ENCODE results near the gene TRIM9. TPM values are rescaled to one million over a fixed set of nuclear protein-coding genes. Genes with fewer than 3 reads are reported as not detected.

The TRIM9 gene
- total and polyA plus RNA-seq, 7 donors: 0.17 to 3.3 (median 1.1) TPM

DNA sequence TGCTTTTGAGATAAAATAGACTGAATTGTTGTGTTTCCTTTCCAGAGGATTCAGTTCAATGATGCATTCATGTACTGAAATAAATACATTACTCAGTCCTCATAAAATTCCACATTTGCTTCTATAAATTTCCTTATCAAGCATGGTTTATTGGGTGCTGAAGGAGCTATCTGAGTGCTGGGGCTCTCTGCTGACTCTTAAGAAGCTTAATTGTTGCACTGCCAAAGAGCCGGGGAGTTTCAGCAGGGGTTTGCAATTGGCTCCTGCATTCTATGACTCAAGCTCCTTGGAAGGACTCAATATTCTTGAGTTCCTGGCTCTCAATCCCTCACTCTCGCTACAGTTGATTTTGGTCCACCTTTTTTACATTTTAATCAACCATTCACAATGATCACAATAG, 80.8 kb downstream of the TRIM9 start:
- H3K9me3 ChIP-seq: no peaks in the 10 kb centered on the region
- no peaks in the 10 kb centered on the region for H3K27me3 ChIP-seq (ENCODE audit: insufficient read depth in 3 of 3, low read length in 2 of 3)
- TF ChIP-seq, protein P1, sequence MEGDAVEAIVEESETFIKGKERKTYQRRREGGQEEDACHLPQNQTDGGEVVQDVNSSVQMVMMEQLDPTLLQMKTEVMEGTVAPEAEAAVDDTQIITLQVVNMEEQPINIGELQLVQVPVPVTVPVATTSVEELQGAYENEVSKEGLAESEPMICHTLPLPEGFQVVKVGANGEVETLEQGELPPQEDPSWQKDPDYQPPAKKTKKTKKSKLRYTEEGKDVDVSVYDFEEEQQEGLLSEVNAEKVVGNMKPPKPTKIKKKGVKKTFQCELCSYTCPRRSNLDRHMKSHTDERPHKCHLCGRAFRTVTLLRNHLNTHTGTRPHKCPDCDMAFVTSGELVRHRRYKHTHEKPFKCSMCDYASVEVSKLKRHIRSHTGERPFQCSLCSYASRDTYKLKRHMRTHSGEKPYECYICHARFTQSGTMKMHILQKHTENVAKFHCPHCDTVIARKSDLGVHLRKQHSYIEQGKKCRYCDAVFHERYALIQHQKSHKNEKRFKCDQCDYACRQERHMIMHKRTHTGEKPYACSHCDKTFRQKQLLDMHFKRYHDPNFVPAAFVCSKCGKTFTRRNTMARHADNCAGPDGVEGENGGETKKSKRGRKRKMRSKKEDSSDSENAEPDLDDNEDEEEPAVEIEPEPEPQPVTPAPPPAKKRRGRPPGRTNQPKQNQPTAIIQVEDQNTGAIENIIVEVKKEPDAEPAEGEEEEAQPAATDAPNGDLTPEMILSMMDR (IDR thresholded peaks at IDR 0.05): no peak
- H3K27ac ChIP-seq: no peak overlapping the region
- DNase-seq (peak in 1 of 2 donors; percentile 30), ATAC-seq (peak; percentile 69 to 94 (median 80))
- H3K4me3 ChIP-seq: no peak overlapping the region
- intact Hi-C loops (cut with DNase I): loop anchor here in 1 of 2 donors (5.0 kb wide), 1 partner anchor 78 kb away; no protein-coding TSS in a partner anchor
- 25 to 55% (median 28%) methylated on average over 2 of the region's 2 CpGs for WGBS, 3 donors
- no peaks in the 10 kb centered on the region for H3K36me3 ChIP-seq (ENCODE audit: insufficient read depth in 1 of 2, low read depth in 1 of 2)
- peaks cover 6% of the 10 kb centered on the region for H3K4me1 ChIP-seq

- no peaks in the 10 kb centered on the region for H3K27me3 ChIP-seq (ENCODE audit: insufficient read depth in 3 of 3, low read length in 2 of 3)
- WGBS, 3 donors: 67 to 86% (median 73%) methylated on average over 3 of the region's 3 CpGs
- H3K27ac ChIP-seq: no peak overlapping the region
- H3K4me3 ChIP-seq: no peak overlapping the region
- TF ChIP-seq, protein P1 (IDR thresholded peaks at IDR 0.05): no peak
- ATAC-seq (no peak), DNase-seq (no peak)
- H3K4me1 ChIP-seq: peaks cover 23% of the 10 kb centered on the region
- no peaks in the 10 kb centered on the region for H3K9me3 ChIP-seq
- intact Hi-C loops (cut with DNase I): loop anchor here in 1 of 2 donors (5.0 kb wide), 1 partner anchor 80 kb away; no protein-coding TSS in a partner anchor
- H3K36me3 ChIP-seq (ENCODE audit: insufficient read depth in 1 of 2, low read depth in 1 of 2): no peaks in the 10 kb centered on the region
These were observed 82.8 kb downstream of the TRIM9 start for GRCh38 chr14:51012055-51012454.

DNA sequence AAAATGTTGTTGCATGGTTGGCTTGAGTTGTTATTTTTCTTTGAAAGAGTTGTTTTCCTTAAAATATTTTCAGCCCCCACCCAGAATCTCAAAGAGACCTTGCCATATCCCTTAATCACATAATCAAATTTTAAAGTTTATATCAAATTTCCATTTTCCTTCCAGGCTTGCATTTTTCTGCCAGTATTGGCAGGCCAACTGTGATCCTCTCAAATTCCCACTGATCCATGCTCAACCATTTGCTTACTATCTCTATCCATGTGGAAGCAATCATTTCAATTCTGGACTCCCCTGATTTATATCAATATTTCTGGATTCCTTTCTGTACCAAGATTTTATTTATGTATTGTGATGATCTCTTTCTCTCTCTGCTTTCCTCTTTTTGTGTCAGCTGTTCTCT, 86.5 kb downstream of the TRIM9 start:
- TF ChIP-seq, protein P1 (IDR thresholded peaks at IDR 0.05): no peak
- no peak for ATAC-seq
- no peaks in the 10 kb centered on the region for H3K36me3 ChIP-seq (ENCODE audit: insufficient read depth in 1 of 2, low read depth in 1 of 2)
- H3K4me1 ChIP-seq: peaks cover 51% of the 10 kb centered on the region
- intact Hi-C loops (cut with DNase I): loop anchor here in 1 of 2 donors (5.0 kb wide), 1 partner anchor 36 kb away; no protein-coding TSS in a partner anchor
- DNase-seq: no peak
- H3K27ac ChIP-seq: peak overlapping the region; percentile 85
- no peak overlapping the region for H3K4me3 ChIP-seq
- H3K27me3 ChIP-seq (ENCODE audit: insufficient read depth in 3 of 3, low read length in 2 of 3): no peaks in the 10 kb centered on the region
- H3K9me3 ChIP-seq: no peaks in the 10 kb centered on the region

DNA sequence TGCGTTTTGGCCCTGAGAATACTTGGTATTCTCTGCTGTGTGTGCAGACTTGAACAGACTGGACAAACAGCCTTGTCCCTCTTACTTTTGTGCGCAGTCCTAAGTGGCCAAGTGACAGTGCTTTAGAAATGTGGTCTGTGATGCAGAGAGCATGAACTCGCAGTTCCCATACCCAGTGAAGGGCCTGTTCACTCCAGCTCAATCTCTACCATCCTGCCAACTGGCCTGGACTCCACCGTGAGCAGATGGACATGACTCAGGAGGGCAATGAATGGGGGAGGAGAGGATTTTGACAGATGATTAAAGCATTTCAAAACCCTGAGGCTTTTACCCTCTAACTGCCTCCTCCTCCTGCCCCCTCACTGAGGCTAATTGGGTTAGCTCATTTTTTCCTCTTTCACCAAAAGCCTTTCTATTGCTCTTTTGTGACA, 88.1 kb downstream of the TRIM9 start:
- intact Hi-C loops (cut with DNase I): loop anchor here in 1 of 2 donors (5.0 kb wide), 1 partner anchor 34 kb away; no protein-coding TSS in a partner anchor
- Histone ChIP-seq H3K27me3 (ENCODE audit: insufficient read depth in 3 of 3, low read length in 2 of 3) (no peaks in the 10 kb centered on the region), H3K9me3 (no peaks in the 10 kb centered on the region), H3K4me1 (peaks cover 61% of the 10 kb centered on the region), H3K27ac (peak overlapping the region; percentile 85), H3K4me3 (peak overlapping the region; percentile 9), H3K36me3 (ENCODE audit: insufficient read depth in 1 of 2, low read depth in 1 of 2) (no peaks in the 10 kb centered on the region)
- 19 to 31% (median 25%) methylated on average over 4 of the region's 4 CpGs for WGBS, 3 donors
- ATAC-seq (peak; percentile 94 to 99 (median 97)), DNase-seq (peak; percentile 72 to 89)
- TF ChIP-seq, protein P1 (IDR thresholded peaks at IDR 0.05): no peak

- intact Hi-C loops (cut with DNase I): loop anchor here in 1 of 2 donors (5.0 kb wide), 1 partner anchor 34 kb away; no protein-coding TSS in a partner anchor
- WGBS, 3 donors: 23 to 40% (median 24%) methylated on average over 2 of the region's 2 CpGs
- Histone ChIP-seq H3K9me3 (no peaks in the 10 kb centered on the region), H3K4me1 (peaks cover 61% of the 10 kb centered on the region), H3K4me3 (peak overlapping the region; percentile 9), H3K27me3 (ENCODE audit: insufficient read depth in 3 of 3, low read length in 2 of 3) (no peaks in the 10 kb centered on the region), H3K27ac (peak overlapping the region; percentile 85), H3K36me3 (ENCODE audit: insufficient read depth in 1 of 2, low read depth in 1 of 2) (no peaks in the 10 kb centered on the region)
- DNase-seq (no peak), ATAC-seq (no peak)
- TF ChIP-seq, protein P1 (IDR thresholded peaks at IDR 0.05): no peak
These were observed 88.6 kb downstream of the TRIM9 start for GRCh38 chr14:51006324-51006723.
